CD14-positive monocyte (primary cell): ENCODE measurements around the gene RPRD1A. TPM values are rescaled to one million over a fixed set of nuclear protein-coding genes. Genes with fewer than 3 reads are reported as not detected.

Source experiments
- DNase-seq, 3 donors: peaks; one replicate each; pipeline ENCODE4 v3.0.0-alpha.2; 2011 to 2022
- H2AFZ ChIP-seq: 2 replicates; pipeline ENCODE4 v1.6.0; 2012; ENCODE audit warnings: mild to moderate bottlenecking, low read depth, low read length, inconsistent platforms; ENCODE audit not compliant: insufficient read depth, poor library complexity, severe bottlenecking
- H3K27ac ChIP-seq, 2 donors: 1 replicate in 1 of 2; 2 replicates in 1 of 2; pipeline ENCODE4 v1.5.1; 2012 to 2013; ENCODE audit warnings: low read length in 2 of 2, control low read depth in 1 of 2, inconsistent platforms in 1 of 2, low read depth in 1 of 2, mild to moderate bottlenecking in 1 of 2
- H3K27me3 ChIP-seq, 2 donors: one replicate each; pipeline versions ENCODE4 v1.6.0 to v1.6.1; 2011 to 2013; ENCODE audit warnings: low read length in 2 of 2; ENCODE audit not compliant: control insufficient read depth in 2 of 2, insufficient read depth in 2 of 2
- H3K36me3 ChIP-seq, 2 donors: replicated peaks in 1 of 2; 1 replicate in 1 of 2; 2 replicates in 1 of 2; pipeline versions ENCODE4 v1.5.1 to v1.6.1; 2012 to 2013; ENCODE audit warnings: low read length in 2 of 2, control low read depth in 1 of 2, inconsistent platforms in 1 of 2, mild to moderate bottlenecking in 1 of 2; ENCODE audit not compliant: insufficient read depth in 2 of 2, control insufficient read depth in 1 of 2
- H3K4me1 ChIP-seq, 2 donors: 1 replicate in 1 of 2; 2 replicates in 1 of 2; pipeline versions ENCODE4 v1.5.1 to v1.6.1; 2012 to 2013; ENCODE audit warnings: low read length in 2 of 2, control low read depth in 1 of 2, inconsistent platforms in 1 of 2, mild to moderate bottlenecking in 1 of 2, moderate library complexity in 1 of 2; ENCODE audit not compliant: insufficient read depth in 2 of 2, control insufficient read depth in 1 of 2
- H3K4me2 ChIP-seq: replicated peaks from 2 replicates; pipeline ENCODE3; 2012; ENCODE audit warnings: low read length, moderate library complexity, mild to moderate bottlenecking; ENCODE audit not compliant: poor library complexity, severe bottlenecking; ENCODE audit errors: extremely low read depth
- H3K4me3 ChIP-seq, 3 experiments: fragments of 200-600 bp in 1 of 3; sonication (generic) in 1 of 3; replicated peaks in 1 of 3; 1 replicate in 2 of 3; 2 replicates in 1 of 3; pipeline ENCODE4 v1.5.1; 2011 to 2013; ENCODE audit warnings: low read length in 3 of 3, mild to moderate bottlenecking in 3 of 3, control low read depth in 2 of 3, low read depth in 2 of 3, inconsistent platforms in 1 of 3, moderate library complexity in 1 of 3
- H3K79me2 ChIP-seq: 2 replicates; pipeline ENCODE4 v1.6.0; 2012; ENCODE audit warnings: mild to moderate bottlenecking, control low read depth, inconsistent platforms, low read length, moderate library complexity; ENCODE audit not compliant: insufficient read depth
- H3K9ac ChIP-seq: 2 replicates; pipeline ENCODE4 v1.6.0; 2017; ENCODE audit warnings: low read length, mild to moderate bottlenecking; ENCODE audit not compliant: insufficient read depth, poor library complexity, severe bottlenecking
- H3K9me3 ChIP-seq, 2 donors: replicated peaks in 1 of 2; 1 replicate in 1 of 2; 2 replicates in 1 of 2; pipeline versions ENCODE4 v1.5.1 to v1.6.1; 2012 to 2013; ENCODE audit warnings: low read length in 2 of 2, control low read depth in 1 of 2; ENCODE audit not compliant: control insufficient read depth in 1 of 2, insufficient read depth in 1 of 2
- H4K20me1 ChIP-seq: 2 replicates; pipeline ENCODE4 v1.6.0; 2012; ENCODE audit warnings: mild to moderate bottlenecking, low read length, control low read depth, moderate library complexity; ENCODE audit not compliant: insufficient read depth
- H3K27ac Mint-ChIP-seq, 7 donors: one replicate each; pipeline ENCODE4 v1.8.0; 2020; ENCODE audit warnings: mild to moderate bottlenecking in 7 of 7, mixed read lengths in 7 of 7, moderate library complexity in 6 of 7, inconsistent platforms in 2 of 7
- H3K27me3 Mint-ChIP-seq, 3 donors: one replicate each; pipeline ENCODE4 v1.8.0; 2021 to 2022; ENCODE audit warnings: low read depth in 3 of 3, mild to moderate bottlenecking in 3 of 3, mixed read lengths in 3 of 3, moderate library complexity in 3 of 3, inconsistent platforms in 1 of 3
- H3K36me3 Mint-ChIP-seq, 2 donors: one replicate each; pipeline ENCODE4 v1.8.0; 2020; ENCODE audit warnings: mixed read lengths in 2 of 2, inconsistent platforms in 1 of 2, mild to moderate bottlenecking in 1 of 2
- H3K4me1 Mint-ChIP-seq: one replicate; pipeline ENCODE4 v1.8.0; 2020; ENCODE audit warnings: mild to moderate bottlenecking, mixed read lengths
- H3K4me3 Mint-ChIP-seq, 2 donors: one replicate each; pipeline ENCODE4 v1.8.0; 2020; ENCODE audit warnings: mild to moderate bottlenecking in 2 of 2, mixed read lengths in 2 of 2, moderate library complexity in 1 of 2
- H3K9me3 Mint-ChIP-seq, 7 donors: one replicate each; pipeline ENCODE4 v1.8.0; 2020 to 2022; ENCODE audit warnings: mixed read lengths in 7 of 7, mild to moderate bottlenecking in 6 of 7, moderate library complexity in 6 of 7, inconsistent platforms in 2 of 7
- WGBS: methylation state at CpG from one replicate; pipeline ENCODE4 v1.1.5; 2013; ENCODE audit warnings: missing lambda C conversion rate; ENCODE audit not compliant: insufficient coverage; 5-methylcytosine and 5-hydroxymethylcytosine counted together
- intact Hi-C, 2 donors: fragments of 100-400 bp; cut with micrococcal nuclease; formaldehyde crosslinking; loops; one replicate each; pipeline versions ENCODE4 v1.15.0 to v1.15.1; 2023
- polyA plus RNA-seq, 3 donors: library from polyadenylated mRNA; depleted of rRNA in 1 of 3; unstranded in 2 of 3; stranded (reverse) in 1 of 3; fragments of 300-500 nt in 2 of 3; fragments of >200 nt in 1 of 3; fragmentation: Illumina TruSeq in 2 of 3; gene quantifications; 1 replicate in 2 of 3; 2 replicates in 1 of 3; pipeline ENCODE4 v1.2.3, GENCODE V29; 2012 to 2021
- TF ChIP-seq, protein P1 (sequence below): fragments of 200-600 bp; IDR thresholded peaks from one replicate; pipeline ENCODE4 v1.8.0; 2022; ENCODE audit warnings: antibody characterized with exemption, mild to moderate bottlenecking

Gene RPRD1A
- polyA plus RNA-seq, 3 donors = 10.0 to 30.3 (median 10.9) TPM

DNA sequence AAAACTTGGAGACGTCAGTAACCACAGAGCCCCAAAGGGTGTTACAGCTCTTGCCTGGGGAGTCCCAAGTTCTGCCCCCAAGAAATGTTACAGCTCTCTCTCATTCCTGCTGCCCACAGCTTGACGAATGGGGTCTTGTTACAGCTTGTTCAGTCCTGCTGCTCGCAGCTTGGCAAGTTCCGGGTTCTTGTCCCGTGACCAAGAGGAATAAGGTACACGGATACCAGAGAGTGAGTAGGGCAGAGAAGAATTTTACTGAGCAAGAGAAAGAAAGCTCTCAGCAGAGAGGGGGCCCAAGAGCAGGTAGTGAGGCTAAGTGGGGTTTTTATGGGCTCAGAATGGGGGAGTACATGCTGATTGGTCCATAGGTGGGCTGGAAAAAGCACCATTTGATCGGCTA is 34.6 kb upstream of the RPRD1A start:
- no peak overlapping the region for H3K27ac ChIP-seq
- peaks cover 0 to 6% (median 1%) of the 10 kb centered on the region in 3 donors for H3K27me3 Mint-ChIP-seq
- 96% methylated on average over 7 of the region's 7 CpGs for whole genome bisulfite sequencing

DNA sequence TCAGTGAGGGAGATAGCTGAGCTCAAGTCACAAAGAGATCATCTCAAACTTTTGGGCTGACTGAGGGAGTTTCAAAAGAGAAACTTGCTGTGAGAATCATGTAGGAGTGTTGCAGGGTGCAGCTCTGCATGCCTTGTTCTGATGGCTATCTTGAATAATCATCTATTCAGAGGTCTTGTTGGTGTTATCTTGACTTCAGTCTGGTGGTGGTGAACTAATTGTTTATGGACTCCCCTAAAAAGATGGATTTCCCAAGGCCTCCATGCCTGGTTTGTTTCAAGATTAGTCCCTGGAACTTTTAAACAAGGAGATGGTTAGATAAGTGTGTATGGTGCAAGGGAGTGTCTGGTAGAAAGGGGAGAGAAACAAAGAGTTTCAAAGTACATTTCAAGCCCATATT is 32.0 kb upstream of the RPRD1A start:
- H3K9me3 ChIP-seq = peaks cover 4 to 11% of the 10 kb centered on the region in 2 donors
- H3K9me3 Mint-ChIP-seq = peaks cover 5 to 20% (median 14%) of the 10 kb centered on the region in 7 donors
- H3K36me3 Mint-ChIP-seq = no peaks in the 10 kb centered on the region
- no peaks in the 10 kb centered on the region for H3K79me2 ChIP-seq
- no peaks in the 10 kb centered on the region for H4K20me1 ChIP-seq
- H3K27me3 ChIP-seq = no peaks in the 10 kb centered on the region
- no peak for DNase-seq
- TF ChIP-seq, protein P1, sequence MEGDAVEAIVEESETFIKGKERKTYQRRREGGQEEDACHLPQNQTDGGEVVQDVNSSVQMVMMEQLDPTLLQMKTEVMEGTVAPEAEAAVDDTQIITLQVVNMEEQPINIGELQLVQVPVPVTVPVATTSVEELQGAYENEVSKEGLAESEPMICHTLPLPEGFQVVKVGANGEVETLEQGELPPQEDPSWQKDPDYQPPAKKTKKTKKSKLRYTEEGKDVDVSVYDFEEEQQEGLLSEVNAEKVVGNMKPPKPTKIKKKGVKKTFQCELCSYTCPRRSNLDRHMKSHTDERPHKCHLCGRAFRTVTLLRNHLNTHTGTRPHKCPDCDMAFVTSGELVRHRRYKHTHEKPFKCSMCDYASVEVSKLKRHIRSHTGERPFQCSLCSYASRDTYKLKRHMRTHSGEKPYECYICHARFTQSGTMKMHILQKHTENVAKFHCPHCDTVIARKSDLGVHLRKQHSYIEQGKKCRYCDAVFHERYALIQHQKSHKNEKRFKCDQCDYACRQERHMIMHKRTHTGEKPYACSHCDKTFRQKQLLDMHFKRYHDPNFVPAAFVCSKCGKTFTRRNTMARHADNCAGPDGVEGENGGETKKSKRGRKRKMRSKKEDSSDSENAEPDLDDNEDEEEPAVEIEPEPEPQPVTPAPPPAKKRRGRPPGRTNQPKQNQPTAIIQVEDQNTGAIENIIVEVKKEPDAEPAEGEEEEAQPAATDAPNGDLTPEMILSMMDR = no peak
- no peak overlapping the region for H3K4me3 Mint-ChIP-seq
- H2AFZ ChIP-seq = no peak overlapping the region
- no peaks in the 10 kb centered on the region for H3K4me1 Mint-ChIP-seq
- H3K4me3 ChIP-seq = no peak overlapping the region
- intact Hi-C loops = loop anchor here in 1 of 2 donors (5.0 kb wide), 1 partner anchor 183 kb away; no protein-coding TSS in a partner anchor
- no peak overlapping the region for H3K9ac ChIP-seq
- no peak overlapping the region for H3K27ac ChIP-seq
- H3K27me3 Mint-ChIP-seq = peaks cover 0 to 4% (median 3%) of the 10 kb centered on the region in 3 donors
- H3K27ac Mint-ChIP-seq = no peak overlapping the region
- H3K4me1 ChIP-seq = no peaks in the 10 kb centered on the region
- no peaks in the 10 kb centered on the region for H3K36me3 ChIP-seq
- no peak overlapping the region for H3K4me2 ChIP-seq

More for the DNA sequence above, 34.6 kb upstream of the RPRD1A start:
- Histone ChIP-seq H4K20me1 (no peaks in the 10 kb centered on the region), H3K4me1 (no peaks in the 10 kb centered on the region), H3K36me3 (no peaks in the 10 kb centered on the region), H3K9ac (no peak overlapping the region), H3K4me3 (no peak overlapping the region), H3K79me2 (no peaks in the 10 kb centered on the region), H2AFZ (no peak overlapping the region), H3K4me2 (no peak overlapping the region), H3K27me3 (no peaks in the 10 kb centered on the region), H3K9me3 (peaks cover 4 to 11% of the 10 kb centered on the region in 2 donors)
- H3K36me3 Mint-ChIP-seq = no peaks in the 10 kb centered on the region
- no peak for DNase-seq
- H3K4me1 Mint-ChIP-seq = no peaks in the 10 kb centered on the region
- no peak overlapping the region for H3K4me3 Mint-ChIP-seq
- intact Hi-C loops = loop anchor here in 1 of 2 donors (5.0 kb wide), 1 partner anchor 180 kb away; no protein-coding TSS in a partner anchor
- TF ChIP-seq, protein P1 = no peak
- peaks cover 5 to 23% (median 15%) of the 10 kb centered on the region in 7 donors for H3K9me3 Mint-ChIP-seq
- peak overlapping the region in 1 of 7 donors; percentile 64 for H3K27ac Mint-ChIP-seq
